Measurements from ENCODE around the gene ZNRF3. TPM values are rescaled to one million over a fixed set of nuclear protein-coding genes. Genes with fewer than 3 reads are reported as not detected.

ZNRF3 gene
- total and polyA plus RNA-seq, 2 experiments from 2014 or later = 11.1 to 32.2 TPM

DNA sequence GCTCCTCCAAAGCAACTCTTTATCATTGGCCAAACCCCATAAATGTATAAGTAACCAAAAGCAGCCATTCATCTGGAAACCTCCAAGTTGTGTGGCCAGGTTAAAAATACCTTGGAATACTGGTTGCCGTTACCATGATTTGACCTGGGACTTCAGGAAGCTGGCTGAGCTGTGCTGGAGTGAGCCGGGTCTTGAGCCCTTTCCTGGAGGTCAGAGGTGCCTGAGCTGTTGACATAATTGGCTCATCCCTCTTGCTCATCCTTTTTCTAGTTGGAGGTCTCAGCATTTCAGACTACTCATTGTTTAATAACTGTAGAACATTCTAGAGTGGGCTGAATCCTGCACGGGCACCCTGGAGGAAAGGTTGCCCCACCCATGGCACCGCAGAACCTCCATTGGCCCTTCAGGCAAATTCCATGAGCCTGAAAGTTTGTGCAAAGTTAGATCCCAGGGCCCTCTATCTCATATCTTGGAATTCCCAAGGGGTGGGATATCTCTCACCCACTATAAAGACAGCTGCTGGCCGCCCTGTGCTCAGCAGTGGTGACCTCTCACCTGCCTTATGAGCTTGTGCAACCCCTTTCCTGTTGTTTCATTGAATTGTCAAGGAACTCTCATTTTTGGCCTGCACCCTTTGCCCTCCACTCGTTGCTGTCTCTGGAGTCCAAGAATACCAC lies 101.2 kb downstream of the ZNRF3 start (continued):
- TF ChIP-seq ZNF462 (CRISPR knock-in tag; IDR thresholded peaks at IDR 0.05) (no peak), JUNB (IDR thresholded peaks at IDR 0.05; ENCODE audit: unreplicated experiment) (no peak), NANOG (IDR thresholded peaks at IDR 0.05; ENCODE audit: borderline replicate concordance) (no peak), ZNF331 (CRISPR knock-in tag; IDR thresholded peaks at IDR 0.05; ENCODE audit: low read depth) (no peak), ZNF114 (CRISPR knock-in tag; IDR thresholded peaks at IDR 0.05) (no peak), CTCF (conservative IDR thresholded peaks at IDR 0.05; ENCODE audit: low read depth in 2 of 2) (no peak), CREB1 (CRISPR knock-in tag; IDR thresholded peaks at IDR 0.05; ENCODE audit: low read depth) (no peak)
